Activated CD8-positive, alpha-beta T cell treated with anti-CD3 and anti-CD28 coated beads, Interleukin-2, amount 10 ng/mL, durations not matched to agents 7 days and 5 days (primary cell): ENCODE measurements around the gene STIL. TPM values are rescaled to one million over a fixed set of nuclear protein-coding genes. Genes with fewer than 3 reads are reported as not detected.
A peak's percentile ranks its signal among the peaks of the same experiment; 100 is the strongest.

Source experiments
- ATAC-seq: fragments of 150-1000 bp; cut with Tn5 transposase; one replicate; pipeline ENCODE4 v1.10.0; 2021; ENCODE audit warnings: moderate library complexity
- CTCF ChIA-PET: fragments of 350-600 bp; sonication (Branson Sonifier 250); formaldehyde crosslinking; loops from one replicate; lab custom pipeline; 2021; ENCODE audit warnings: antibody characterized with exemption; lab: Charles Lee
- POLR2A ChIA-PET: fragments of 350-600 bp; sonication (Branson Sonifier 250); formaldehyde crosslinking; loops from one replicate; lab custom pipeline; 2021; ENCODE audit warnings: antibody characterized with exemption; lab: Charles Lee
- DNase-seq: peaks from one replicate; pipeline ENCODE4 v3.0.0-alpha.2; 2020
- H3K27ac Mint-ChIP-seq: one replicate; pipeline ENCODE4 v1.8.0; 2021; ENCODE audit warnings: mild to moderate bottlenecking, mixed read lengths
- H3K27me3 Mint-ChIP-seq: one replicate; pipeline ENCODE4 v1.8.0; 2021; ENCODE audit warnings: low read depth, mixed read lengths
- H3K36me3 Mint-ChIP-seq: one replicate; pipeline ENCODE4 v1.8.0; 2021; ENCODE audit warnings: low read depth, mixed read lengths
- H3K4me1 Mint-ChIP-seq: one replicate; pipeline ENCODE4 v1.8.0; 2021; ENCODE audit warnings: low read depth, mixed read lengths
- H3K4me3 Mint-ChIP-seq: one replicate; pipeline ENCODE4 v1.8.0; 2021; ENCODE audit warnings: mild to moderate bottlenecking, mixed read lengths
- H3K9me3 Mint-ChIP-seq: one replicate; pipeline ENCODE4 v1.8.0; 2022; ENCODE audit warnings: mixed read lengths; ENCODE audit not compliant: insufficient read depth
- total RNA-seq, 2 experiments: library from RNA; stranded (reverse); gene quantifications; one replicate each; pipeline ENCODE4 v1.2.3, GENCODE V29; 2021

STIL gene
- total RNA-seq, 2 experiments from 2014 or later, result 48.0 to 50.1 TPM

DNA sequence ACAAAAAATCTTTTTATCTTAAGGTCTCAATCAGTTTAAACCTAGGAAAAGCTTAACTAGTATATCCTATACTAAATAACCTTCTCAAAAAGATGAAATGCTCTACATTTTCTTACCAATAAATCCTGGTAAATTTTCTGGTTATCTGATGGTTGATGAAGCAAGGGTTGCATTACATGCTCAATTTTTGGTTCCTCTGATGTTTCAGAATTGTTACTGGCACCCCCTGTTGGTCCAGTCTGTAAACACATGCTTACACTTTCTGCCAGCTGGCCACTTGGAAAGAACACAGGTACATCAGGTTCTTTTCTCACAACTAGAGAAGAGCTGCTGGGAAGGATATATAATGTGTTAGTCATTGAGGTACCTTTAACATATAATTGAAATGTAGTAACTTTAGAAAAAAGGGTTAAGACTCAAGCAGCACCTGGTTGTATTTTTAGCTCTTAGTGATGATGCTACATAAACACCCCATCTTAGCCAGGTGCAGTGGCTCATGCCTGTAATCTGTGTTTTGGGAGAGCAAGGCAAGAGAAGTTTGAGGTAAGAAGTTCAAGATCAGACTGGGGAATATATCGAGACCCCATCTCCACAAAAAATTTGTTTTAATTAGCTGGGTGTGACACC is 51.0 kb downstream of the STIL start:
- Mint-ChIP-seq H3K9me3 (no peaks in the 10 kb centered on the region), H3K36me3 (peaks cover 44% of the 10 kb centered on the region), H3K27me3 (no peaks in the 10 kb centered on the region), H3K27ac (no peak overlapping the region), H3K4me1 (no peaks in the 10 kb centered on the region), H3K4me3 (no peak overlapping the region)
- ATAC-seq (peak; percentile 36), DNase-seq (peak; percentile 65)
- POLR2A ChIA-PET, result interaction anchor here (0.5 to 0.6 kb wide), 2 partner anchors 55 to 567 kb away, joined by 3 read pairs; no protein-coding TSS in a partner anchor
- CTCF ChIA-PET, result interaction anchor here (0.7 to 4.2 kb wide), 25 partner anchors 8 to 100 kb away, joined by 3 to 70 read pairs (median 7); partner anchors contain the start of genes PDZK1IP1 and STIL

GRCh38 chr1:47257224-47257623 is 56.7 kb downstream of the STIL start:
- no peaks in the 10 kb centered on the region for H3K9me3 Mint-ChIP-seq
- CTCF ChIA-PET, result interaction anchor here (0.9 to 1.6 kb wide), 3 partner anchors 64 to 179 kb away, joined by 3 to 8 read pairs (median 3); no protein-coding TSS in a partner anchor
- peaks cover 42% of the 10 kb centered on the region for H3K36me3 Mint-ChIP-seq
- POLR2A ChIA-PET, result no interaction called here
- no peak overlapping the region for H3K27ac Mint-ChIP-seq
- H3K4me3 Mint-ChIP-seq, result no peak overlapping the region
- H3K4me1 Mint-ChIP-seq, result no peaks in the 10 kb centered on the region
- no peaks in the 10 kb centered on the region for H3K27me3 Mint-ChIP-seq
- ATAC-seq (no peak), DNase-seq (no peak)

DNA sequence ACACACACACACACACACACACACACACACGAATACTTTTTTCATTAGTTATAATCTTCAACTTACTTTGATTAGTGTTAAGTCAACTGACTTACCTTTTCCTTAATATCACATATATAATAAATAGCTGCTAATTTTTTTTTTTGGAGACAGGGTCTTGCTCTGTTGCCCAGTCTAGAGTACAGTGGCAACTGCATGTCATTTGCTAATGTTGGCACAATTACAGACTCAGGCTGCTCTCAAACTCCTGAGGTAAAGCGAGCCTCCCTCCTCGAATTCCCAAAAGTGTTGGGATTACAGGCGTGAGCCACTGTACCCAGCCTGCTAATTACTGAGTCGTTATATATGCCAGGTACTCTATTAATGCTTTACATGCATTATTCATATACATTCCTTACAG is 61.2 kb downstream of the STIL start:
- ATAC-seq (no peak), DNase-seq (no peak)
- H3K27me3 Mint-ChIP-seq, result no peaks in the 10 kb centered on the region
- H3K4me3 Mint-ChIP-seq, result no peak overlapping the region
- peaks cover 32% of the 10 kb centered on the region for H3K36me3 Mint-ChIP-seq
- H3K27ac Mint-ChIP-seq, result no peak overlapping the region
- H3K9me3 Mint-ChIP-seq, result no peaks in the 10 kb centered on the region
- no peaks in the 10 kb centered on the region for H3K4me1 Mint-ChIP-seq
- ChIA-PET CTCF (interaction anchor here (0.7 to 2.1 kb wide), 3 partner anchors 11 to 393 kb away, joined by 3 to 17 read pairs (median 4); no protein-coding TSS in a partner anchor), POLR2A (no interaction called here)

DNA sequence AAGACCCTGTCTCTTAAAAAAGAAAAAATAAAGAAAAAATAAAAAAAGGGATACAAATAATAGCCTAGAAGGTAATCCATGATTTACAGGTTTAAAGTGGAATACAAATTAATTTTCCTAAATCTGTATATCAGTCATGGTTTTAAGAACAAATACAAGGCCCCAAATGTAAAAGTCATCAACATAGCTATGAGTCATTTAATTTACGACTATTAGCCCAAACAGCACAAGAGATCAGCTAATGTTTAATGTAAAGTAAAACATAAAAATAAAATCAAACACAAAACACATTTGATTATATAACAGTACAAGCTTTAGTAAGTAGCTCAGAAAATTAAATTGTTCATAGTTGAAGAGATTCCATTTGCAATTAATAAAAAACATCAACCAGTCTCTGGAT is 61.6 kb downstream of the STIL start:
- ATAC-seq, result no peak
- Mint-ChIP-seq H3K9me3 (no peaks in the 10 kb centered on the region), H3K27ac (no peak overlapping the region), H3K27me3 (no peaks in the 10 kb centered on the region), H3K36me3 (peaks cover 28% of the 10 kb centered on the region), H3K4me3 (no peak overlapping the region), H3K4me1 (no peaks in the 10 kb centered on the region)
- no peak for DNase-seq
- ChIA-PET CTCF (interaction anchor here (0.7 to 2.1 kb wide), 3 partner anchors 11 to 394 kb away, joined by 3 to 17 read pairs (median 4); no protein-coding TSS in a partner anchor), POLR2A (no interaction called here)

GRCh38 chr1:47249755-47250154 is 64.2 kb downstream of the STIL start:
- CTCF ChIA-PET, result no interaction called here
- H3K4me1 Mint-ChIP-seq, result no peaks in the 10 kb centered on the region
- DNase-seq (no peak), ATAC-seq (no peak)
- no peaks in the 10 kb centered on the region for H3K9me3 Mint-ChIP-seq
- peaks cover 19% of the 10 kb centered on the region for H3K36me3 Mint-ChIP-seq
- H3K4me3 Mint-ChIP-seq, result no peak overlapping the region
- POLR2A ChIA-PET, result no interaction called here
- no peak overlapping the region for H3K27ac Mint-ChIP-seq
- H3K27me3 Mint-ChIP-seq, result peaks cover 6% of the 10 kb centered on the region

DNA sequence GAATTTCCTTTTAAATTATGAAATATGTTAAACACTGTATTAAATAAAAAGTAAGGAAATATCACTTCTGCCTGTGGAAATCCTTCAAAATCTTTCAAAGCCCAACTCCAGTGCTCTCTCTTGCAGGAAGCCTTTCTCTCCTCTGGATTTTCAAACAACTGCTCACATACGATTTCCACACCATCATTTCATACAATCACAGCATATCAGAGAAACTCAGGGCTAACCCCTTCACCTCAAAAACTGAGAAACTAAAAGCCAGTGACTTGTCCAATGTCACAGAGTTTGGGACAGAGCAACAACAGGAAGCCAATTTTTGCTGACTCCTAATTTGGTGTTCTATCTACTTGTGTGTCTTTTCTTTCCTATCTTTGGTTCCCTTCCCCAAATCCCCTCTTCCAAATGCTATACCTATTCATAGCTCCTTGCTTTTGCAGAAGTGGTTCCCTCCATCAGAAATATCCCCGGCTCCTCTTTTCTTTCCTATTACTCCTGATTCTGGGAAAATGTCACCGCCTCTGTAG is 69.5 kb downstream of the STIL start:
- Mint-ChIP-seq H3K9me3 (no peaks in the 10 kb centered on the region), H3K4me3 (no peak overlapping the region), H3K27me3 (peaks cover 27% of the 10 kb centered on the region), H3K36me3 (no peaks in the 10 kb centered on the region), H3K4me1 (peaks cover 3% of the 10 kb centered on the region), H3K27ac (no peak overlapping the region)
- ATAC-seq, result no peak
- POLR2A ChIA-PET, result no interaction called here
- no peak for DNase-seq
- CTCF ChIA-PET, result interaction anchor here (1.4 kb wide), 1 partner anchor 18 kb away, joined by 5 read pairs; no protein-coding TSS in a partner anchor

DNA sequence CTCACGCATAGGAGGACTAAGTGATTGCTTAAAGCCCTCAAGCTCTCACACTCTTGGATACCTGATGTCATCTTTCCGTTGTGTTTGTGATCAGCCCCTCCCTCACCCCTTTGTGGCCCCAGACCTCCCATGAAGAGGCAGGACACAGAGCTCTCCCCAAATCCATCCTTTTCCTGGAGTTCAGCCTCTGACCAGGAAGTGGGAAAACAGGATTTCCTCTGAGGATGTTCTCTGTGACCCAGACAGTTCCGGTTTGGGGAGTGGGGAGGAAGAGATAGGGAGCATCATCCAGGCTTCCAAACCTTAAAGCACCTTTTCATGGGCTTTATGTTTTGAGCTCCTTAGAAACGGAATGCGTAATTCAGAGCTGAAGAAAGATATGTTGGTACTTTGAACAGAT is 70.0 kb downstream of the STIL start:
- Mint-ChIP-seq H3K4me1 (peaks cover 8% of the 10 kb centered on the region), H3K27me3 (peaks cover 30% of the 10 kb centered on the region), H3K4me3 (no peak overlapping the region), H3K27ac (no peak overlapping the region), H3K9me3 (no peaks in the 10 kb centered on the region), H3K36me3 (no peaks in the 10 kb centered on the region)
- ChIA-PET CTCF (interaction anchor here (1.0 to 1.4 kb wide), 2 partner anchors 19 to 52 kb away, joined by 3 to 5 read pairs; no protein-coding TSS in a partner anchor), POLR2A (no interaction called here)
- DNase-seq (no peak), ATAC-seq (no peak)

DNA sequence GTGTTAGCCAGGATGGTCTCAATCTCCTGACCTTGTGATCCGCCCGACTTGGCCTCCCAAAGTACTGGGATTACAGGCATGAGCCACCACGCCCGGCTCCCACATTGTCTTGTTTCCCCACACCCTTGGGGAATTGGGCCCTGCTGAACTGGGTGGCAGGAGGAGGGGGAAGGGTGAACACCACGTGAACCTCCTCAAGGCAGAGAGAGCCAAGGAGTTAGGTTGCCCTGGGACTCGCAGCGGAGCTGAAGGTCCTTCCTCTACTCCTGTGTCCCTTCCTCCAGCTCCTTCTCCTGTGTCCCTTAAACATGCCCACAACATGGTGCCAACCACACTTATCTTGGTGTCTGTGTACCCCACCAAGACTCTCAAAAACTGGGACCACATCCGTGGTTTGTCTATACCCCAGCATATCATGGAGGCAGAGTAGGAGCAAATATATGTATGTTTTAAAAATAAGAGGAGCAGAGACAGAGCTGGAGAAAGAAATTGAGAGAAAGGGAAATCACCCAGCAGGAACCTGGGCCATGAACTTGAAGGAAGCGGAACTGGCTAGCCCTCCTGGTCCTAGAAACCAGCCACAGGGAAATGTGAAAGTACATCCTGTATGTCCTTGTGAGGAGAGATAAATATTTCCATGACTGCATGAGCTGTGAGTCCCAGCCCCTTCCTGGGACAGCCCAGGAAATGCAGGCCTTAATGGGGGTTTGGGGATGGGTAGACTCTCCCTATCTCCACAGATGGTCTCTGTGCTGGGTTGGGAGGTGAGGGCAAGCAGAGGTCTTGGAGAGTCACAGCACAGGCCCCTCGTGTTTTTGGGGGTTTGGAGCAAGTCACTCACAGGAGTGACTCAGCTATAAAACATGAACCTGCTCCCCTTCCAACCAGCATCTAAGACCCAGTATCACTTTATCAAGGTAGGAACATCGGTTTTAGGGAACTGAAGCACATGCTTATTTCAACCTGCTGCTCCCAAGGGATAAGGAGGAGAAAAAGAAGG is 72.5 kb downstream of the STIL start:
- Mint-ChIP-seq H3K36me3 (no peaks in the 10 kb centered on the region), H3K4me3 (no peak overlapping the region), H3K4me1 (peaks cover 10% of the 10 kb centered on the region), H3K27ac (no peak overlapping the region), H3K27me3 (peaks cover 39% of the 10 kb centered on the region), H3K9me3 (no peaks in the 10 kb centered on the region)
- DNase-seq (no peak), ATAC-seq (no peak)
- ChIA-PET POLR2A (no interaction called here), CTCF (no interaction called here)

- H3K4me1 Mint-ChIP-seq, result peaks cover 13% of the 10 kb centered on the region
- POLR2A ChIA-PET, result no interaction called here
- H3K27me3 Mint-ChIP-seq, result peaks cover 43% of the 10 kb centered on the region
- no peak overlapping the region for H3K4me3 Mint-ChIP-seq
- DNase-seq (no peak), ATAC-seq (no peak)
- H3K36me3 Mint-ChIP-seq, result no peaks in the 10 kb centered on the region
- no peak overlapping the region for H3K27ac Mint-ChIP-seq
- H3K9me3 Mint-ChIP-seq, result no peaks in the 10 kb centered on the region
- CTCF ChIA-PET, result interaction anchor here (1.0 to 1.6 kb wide), 2 partner anchors 60 to 199 kb away, joined by 3 to 5 read pairs; partner anchors contain the start of gene FOXD2
Observed at GRCh38 chr1:47238935-47239592, 74.9 kb downstream of the STIL start.

DNA sequence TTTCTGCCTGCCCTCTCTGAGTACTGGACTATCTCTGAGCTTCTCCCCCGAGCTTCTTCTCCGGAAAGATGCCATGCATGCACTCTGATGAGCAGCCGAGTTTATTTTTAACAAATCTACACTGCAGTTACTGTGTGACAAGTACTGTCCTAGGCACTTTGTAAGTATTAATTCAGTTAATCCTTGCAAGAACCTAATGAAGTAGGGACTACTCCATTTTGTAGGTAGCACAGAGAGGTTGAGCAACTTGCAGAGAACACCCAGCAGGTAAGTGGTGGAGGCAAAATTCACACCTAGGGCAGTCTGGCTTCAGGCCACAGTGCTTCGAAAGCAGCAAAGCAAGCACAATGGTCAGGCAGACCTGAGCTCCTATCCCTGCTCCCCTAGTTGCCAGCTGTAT is 78.1 kb downstream of the STIL start:
- H3K4me3 Mint-ChIP-seq, result no peak overlapping the region
- POLR2A ChIA-PET, result interaction anchor here (0.6 kb wide), 1 partner anchor 9 kb away, joined by 3 read pairs; no protein-coding TSS in a partner anchor
- H3K9me3 Mint-ChIP-seq, result no peaks in the 10 kb centered on the region
- H3K27me3 Mint-ChIP-seq, result peaks cover 58% of the 10 kb centered on the region
- no peak overlapping the region for H3K27ac Mint-ChIP-seq
- CTCF ChIA-PET, result interaction anchor here (1.3 to 2.9 kb wide), 2 partner anchors 27 to 44 kb away, joined by 4 to 11 read pairs; no protein-coding TSS in a partner anchor
- H3K4me1 Mint-ChIP-seq, result peaks cover 28% of the 10 kb centered on the region
- ATAC-seq (no peak), DNase-seq (no peak)
- no peaks in the 10 kb centered on the region for H3K36me3 Mint-ChIP-seq

GRCh38 chr1:47235241-47235681 is 78.7 kb downstream of the STIL start:
- Mint-ChIP-seq H3K27ac (no peak overlapping the region), H3K4me3 (no peak overlapping the region), H3K4me1 (peaks cover 33% of the 10 kb centered on the region), H3K9me3 (no peaks in the 10 kb centered on the region), H3K36me3 (no peaks in the 10 kb centered on the region), H3K27me3 (peaks cover 61% of the 10 kb centered on the region)
- POLR2A ChIA-PET, result interaction anchor here (0.6 kb wide), 1 partner anchor 9 kb away, joined by 3 read pairs; no protein-coding TSS in a partner anchor
- ATAC-seq, result no peak
- CTCF ChIA-PET, result interaction anchor here (1.3 to 2.9 kb wide), 2 partner anchors 28 to 43 kb away, joined by 4 to 11 read pairs; no protein-coding TSS in a partner anchor
- no peak for DNase-seq
